Globus pallidus (tissue), 1 donor: ENCODE data around the gene ADAM33.

Experiments
- DNase-seq: peaks from one replicate; pipeline ENCODE4 v3.0.0-alpha.2; 2015; ENCODE audit warnings: low spot score

The ADAM33 gene

DNA sequence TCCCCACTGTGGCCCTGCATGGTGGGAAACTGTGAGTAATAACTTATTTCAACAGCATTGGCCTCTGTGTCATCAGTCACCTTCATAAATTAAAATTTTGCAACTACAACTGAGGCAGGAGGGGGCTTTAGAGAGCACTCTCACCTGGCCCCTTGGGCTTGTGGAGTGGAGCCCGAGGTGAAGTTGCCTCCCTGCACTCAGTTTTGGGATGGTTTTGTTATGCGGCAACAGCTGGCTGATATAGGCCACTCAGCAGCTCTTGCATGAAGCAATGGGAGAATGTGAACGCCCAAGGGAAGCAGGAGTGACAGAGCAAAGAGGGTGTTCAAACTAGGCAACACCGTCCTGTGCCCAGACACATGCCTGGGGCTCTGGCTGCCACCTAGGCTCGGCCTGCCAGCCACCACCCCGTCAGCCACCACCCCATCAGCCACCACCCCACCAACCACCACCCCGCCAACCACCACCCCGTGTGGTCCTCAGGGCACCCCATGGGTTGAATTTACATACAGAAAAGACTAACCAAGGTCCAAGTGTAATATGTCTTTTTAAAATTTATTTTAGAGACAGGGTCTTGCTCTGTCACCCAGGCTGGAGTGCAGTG is 14.3 kb downstream of the ADAM33 start:
- DNase-seq = no peak

DNA sequence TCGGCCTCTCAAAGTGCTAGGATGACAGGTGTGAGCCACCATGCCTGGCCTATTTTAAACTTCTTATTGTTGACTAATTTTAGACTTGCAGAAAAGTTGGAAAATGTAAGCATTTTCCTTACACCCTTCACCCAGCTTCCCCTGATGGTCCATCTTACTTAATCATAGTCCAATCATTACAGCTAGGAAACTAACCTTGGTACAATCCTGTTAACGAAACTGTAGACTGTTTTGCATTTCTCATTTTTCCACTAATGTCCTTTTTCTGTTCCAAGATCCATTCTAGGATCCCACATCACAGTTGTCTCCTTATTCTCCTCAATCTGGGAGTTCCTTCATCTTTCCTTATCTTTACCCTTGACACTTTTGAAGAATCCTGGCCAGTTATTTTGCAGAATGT is 18.0 kb downstream of the ADAM33 start:
- no peak for DNase-seq

DNA sequence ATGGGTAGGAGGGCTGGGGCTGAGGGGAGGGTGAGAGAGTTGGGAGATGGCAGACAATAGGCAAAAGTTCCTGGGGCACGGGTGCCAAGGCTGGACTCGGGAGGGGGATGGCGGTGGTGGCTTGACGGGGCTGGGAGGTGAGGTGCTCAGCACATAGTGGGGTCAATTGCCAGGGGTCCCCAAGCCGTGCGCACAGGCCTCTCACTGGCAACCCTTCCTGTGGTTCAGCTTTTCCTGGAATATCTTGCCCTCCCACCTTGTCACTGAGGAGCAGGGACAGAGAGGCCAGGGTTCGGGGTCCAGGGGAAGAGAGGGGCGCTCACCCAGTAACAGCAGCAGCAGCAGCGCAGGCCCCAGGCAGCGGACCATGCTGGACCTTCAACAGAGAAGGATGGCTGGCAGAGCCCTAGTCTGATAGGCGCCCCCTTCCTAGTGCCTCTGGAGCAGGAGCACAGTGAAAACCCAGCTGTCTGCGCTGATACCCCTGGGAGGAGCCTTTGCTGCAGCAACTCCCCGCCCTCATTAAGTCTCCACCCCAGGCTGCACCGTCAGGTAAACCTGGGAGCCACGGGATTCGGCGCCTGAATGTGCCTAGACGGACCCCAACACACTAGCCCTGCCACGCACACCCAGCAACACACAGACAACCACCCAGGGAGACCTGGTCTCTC is 18.6 kb downstream of the ADAM33 start, which contains the start of gene GFRA4:
Gene GFRA4 (minus strand): TSS at position 369 of the 671 bp plus-strand sequence. CDS start 0 bp downstream, at position 369.
- DNase-seq = no peak

DNA sequence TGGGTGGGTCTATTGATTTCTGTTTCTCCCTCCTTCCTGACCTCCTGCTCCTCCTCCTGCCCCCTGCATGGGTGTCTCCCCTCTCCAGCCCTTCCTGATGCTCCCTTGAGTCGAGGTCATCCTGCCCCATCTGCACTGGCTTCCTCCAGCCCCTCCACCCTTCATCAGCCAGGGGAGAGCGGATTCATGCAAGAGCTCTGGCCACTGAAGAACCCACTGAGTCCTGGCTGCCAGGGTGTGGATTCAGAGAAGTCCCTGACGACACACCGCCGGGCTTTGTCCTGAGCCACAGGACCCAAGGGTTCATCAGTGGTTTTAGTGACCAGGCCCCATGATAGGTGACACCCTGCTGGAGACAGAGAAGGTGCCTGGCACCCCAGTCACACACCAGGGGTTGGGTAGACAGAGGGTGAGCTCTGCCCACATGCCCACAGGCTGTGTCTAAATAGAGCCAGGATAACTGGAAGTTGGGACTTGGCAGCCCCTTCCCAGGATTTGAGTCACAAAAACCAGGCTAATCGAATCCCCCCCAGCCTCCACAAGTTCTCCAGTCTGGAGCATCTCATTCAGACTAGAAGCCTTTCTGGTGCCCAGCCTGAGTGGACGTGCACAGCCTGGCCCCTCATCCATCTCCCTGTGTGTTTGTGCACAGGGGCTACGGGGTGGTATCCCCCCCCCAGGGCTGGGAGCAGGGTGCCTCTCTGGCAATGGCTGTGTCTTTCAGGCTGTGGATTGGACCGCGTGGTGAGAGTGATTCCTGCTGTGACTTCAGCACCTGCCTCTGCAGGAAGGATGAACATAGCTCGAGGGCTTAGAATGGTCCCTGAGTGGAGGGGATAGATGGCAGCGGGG is 19.8 kb downstream of the ADAM33 start:
- no peak for DNase-seq

DNA sequence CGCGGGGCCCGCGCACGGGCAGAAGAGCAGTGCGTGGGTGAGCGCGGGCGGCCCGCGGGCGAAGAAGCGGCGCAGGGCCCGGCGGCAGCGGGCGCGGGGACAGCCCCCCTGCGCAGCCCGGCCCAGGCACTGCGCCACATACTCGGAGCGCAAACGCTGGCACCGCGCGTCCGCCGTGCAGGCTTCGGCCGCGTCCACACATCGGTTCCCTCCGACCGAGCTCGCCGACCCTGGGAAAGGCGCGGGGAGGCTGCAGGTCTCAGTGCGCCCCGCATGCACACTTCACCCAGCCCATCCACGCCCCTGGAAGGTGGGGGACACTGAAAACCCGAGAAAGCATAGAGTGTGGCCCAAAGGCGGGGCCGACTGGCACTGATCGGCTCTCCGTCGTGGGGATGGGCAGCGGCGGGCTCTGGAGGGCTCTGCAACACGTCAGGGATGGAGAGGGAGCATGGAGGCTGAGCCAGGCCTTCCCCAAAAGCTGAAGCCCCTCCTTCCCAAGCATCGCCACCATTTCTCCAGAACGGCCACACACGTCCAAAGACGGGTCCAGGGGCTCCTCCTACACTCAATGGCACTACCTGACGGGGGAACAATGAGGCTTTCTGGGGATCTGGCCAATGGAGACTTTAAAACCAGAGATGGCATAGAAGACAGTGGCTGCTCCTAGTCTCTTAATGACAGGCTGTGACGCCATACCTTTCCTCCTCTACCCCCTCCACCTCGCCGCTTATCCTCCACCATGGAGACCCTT is 20.6 kb downstream of the ADAM33 start:
- DNase-seq = no peak

DNA sequence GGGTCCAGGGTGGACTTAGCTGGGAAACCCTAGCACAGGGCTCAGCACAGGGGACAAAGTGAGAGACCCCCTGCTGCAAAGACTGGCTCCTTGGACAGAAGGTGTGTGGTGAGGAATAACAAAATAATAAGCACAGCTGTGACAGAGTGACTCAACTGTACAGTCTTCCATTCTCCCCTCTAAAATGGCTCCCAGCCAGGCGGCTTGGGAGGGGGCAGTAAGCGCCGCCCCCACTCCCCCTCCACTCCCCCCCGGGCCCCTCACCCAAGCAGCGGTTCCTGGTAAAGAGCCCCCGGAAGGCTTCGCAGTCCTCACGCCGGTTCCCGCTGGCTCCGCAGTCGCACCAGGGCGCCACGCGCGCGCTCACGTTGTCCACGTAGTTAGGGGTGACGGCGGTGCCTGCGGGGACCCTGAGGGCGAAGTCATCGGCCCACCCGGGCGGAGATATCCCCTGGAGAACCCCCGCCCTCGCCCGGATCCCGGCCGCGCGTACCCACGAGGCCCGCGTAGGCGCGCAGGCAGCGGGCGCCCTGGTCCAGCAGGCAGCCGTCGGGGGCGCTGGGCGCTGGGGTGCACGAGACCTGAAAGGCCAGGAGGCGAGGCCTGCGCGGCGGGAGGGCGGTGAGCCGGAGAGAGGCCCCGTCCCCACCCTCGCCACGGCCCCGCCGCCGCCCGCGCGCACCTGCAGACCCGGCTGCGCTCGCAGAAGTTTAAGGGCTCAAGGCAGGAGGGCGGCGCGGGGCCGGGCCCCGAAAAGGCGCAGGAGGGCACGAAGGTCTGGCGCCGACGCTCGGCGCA is 21.3 kb downstream of the ADAM33 start:
- DNase-seq = no peak

DNA sequence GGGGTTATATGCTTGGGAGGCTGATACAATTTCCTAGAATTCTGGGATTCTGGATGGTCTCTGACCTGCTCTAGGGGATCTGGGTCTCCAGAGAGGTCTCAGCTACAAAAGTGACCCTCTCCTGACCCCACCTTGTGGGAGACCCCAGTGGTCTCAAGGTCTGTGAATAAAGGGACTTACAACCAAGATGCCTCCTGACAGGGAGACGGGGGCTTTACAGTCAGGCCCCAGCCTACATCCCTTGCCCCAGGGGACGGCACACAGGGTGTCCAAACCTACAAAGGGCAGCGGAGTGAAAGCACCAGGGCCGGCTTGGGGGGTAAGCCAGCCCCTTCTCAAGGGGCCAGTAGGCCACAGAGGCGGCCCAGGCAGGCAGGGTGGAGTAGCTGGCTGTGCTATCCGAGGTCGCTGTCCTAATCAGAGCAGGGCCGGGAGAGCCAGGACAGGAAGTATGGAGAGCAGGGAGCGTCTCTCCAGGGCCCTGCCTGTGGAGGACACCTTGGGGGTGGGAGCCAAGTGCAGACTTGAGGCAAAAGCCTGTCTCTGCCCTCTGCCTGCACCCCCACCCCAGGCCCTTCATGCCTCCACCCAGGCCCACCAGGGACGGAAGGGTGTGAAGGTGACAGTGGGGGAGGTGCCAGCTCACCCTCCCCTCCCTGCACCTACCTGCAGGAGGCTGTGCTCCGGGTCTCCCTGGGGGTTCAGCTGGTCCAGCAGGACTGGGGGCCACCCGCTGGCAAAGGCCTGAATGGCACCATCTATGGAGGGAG is 22.1 kb downstream of the ADAM33 start:
- DNase-seq = no peak

DNA sequence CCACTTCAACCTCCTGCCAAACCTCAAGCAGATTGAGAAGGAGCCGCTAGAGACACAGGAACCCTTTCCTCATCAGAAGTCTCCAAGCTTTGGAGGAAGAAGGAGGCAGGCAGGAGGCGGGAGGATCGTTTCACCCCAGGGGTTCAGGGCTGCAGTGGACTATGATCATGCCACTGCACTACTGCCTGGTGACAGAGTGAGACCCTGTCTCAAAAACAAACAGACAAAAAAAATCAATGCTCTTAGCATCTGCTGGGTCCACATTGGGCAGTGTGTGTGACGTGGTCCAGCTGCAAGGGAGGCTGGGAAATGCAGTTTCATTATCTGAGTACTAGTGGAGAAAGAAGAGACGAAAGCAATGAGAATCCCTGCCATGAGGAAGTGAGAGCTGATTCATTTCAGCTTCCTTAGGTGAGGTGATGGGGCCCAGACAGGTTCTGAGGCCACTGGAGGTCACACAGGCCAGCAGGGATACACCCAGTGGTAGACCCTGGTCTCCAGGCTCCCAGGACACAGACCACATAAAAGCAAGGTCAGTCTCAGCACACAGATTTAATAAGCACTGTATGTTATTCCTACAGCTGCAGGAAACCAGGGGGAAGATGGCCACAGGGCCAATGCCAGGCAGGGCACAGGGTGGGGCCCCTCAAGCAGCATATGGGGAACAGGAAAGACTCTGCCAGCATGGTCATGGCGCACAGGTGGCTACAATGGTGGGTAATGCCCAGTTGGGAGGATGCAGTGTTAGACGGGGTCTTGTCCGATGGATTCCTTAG is 22.9 kb downstream of the ADAM33 start:
- no peak for DNase-seq

DNA sequence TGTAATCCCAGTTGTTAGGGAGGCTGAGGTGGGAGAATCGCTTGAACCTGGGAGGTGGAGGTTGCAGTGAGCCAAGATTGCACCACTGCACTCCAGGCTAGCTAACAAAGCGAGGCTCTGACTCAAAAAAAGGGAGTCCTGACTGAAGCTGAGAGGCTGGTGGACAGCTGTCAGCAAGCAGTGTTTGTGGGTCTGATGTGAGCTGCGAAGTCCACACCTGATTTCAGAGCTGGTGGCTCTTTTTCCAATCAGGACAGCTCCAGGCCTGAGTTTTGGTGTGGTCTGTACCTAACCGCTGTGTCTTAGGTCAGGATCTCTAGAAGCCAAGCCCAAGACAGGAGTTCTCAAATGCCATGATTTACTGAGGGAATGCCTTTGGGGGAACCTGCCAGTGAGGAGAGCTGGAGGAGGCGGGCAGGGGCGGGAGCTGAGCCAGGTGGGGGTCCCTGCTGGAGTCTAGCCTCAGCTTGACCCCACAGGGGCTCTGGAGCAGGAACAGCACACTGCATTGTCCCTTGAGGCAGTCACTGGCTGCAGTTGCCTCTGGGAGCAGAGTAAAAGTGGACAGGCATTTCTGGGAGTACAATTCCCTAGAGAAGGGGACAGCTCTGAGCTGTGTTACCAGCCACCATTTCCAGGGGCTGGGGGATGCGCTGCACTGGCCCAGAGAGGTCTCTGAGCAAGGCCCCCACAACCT is 23.6 kb downstream of the ADAM33 start:
- no peak for DNase-seq

DNA sequence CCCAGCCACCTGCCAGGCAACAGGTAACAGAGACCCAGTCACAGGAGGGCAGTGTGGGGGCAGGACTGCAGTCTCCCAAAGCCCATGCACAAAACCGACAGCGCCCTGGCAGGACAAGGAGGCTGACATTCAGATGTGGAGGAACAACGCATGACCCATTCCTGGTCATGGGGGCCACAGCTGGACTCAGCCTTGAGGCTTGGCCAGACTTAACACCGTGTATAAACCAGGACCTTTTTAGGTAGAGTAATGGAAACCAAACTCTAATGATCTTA is 26.7 kb downstream of the ADAM33 start:
- DNase-seq = no peak

DNA sequence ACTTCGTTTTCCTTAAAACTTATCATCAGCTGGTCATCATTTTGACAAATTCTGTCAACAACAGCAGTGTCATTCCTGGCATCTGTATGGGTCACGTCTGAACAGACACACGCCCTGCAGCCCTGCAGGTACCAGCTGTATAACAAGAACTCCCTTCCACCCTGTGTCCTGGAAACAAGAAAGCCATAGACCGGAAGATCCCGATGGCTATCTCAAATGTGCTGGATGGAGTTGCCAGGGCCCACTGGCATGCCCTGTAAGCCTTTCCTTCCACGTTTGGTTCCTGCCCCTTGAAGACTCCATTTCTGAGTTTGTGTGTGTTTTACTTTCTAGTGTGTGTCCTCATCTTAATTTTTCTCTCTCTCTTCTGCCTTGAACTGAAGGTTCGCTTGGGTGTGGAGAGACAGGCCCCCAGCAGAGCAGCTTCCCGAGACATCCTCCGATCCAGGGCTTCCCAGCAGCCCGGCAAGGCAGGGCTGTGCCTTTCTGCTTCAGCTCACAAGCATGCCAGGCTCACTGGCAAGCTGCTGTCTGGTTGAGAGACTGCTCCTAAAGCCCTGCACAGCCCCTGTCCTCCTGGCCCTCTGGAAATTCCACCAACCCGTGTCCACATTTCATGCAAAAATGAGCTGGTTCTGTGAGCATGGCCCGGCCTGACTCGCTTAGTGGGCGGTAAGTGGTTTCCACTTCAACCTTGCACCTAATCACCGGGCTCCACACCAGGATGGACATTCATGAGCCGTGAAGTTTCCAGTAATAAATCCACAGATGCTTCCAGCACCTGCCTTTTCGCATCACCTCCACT is 27.3 kb downstream of the ADAM33 start:
- no peak for DNase-seq

DNA sequence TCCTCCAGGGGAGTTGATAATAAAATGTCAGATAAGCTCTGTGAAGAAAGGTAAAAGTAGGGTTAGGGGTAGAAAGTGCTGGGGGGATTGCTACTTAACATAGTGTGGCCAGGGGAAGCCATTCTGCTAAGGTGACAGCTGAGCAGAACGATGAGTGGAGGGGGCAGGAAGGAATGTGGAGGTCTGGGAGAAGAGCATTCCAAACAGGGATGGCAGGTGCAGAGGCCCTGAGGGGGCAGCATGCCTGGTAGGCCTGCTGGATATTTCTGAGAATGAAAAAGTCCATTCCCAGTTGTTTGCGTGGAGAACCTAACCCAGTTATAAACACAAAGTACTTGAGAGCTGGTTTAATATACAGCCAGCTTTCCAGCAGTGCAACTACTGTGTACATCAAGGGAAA is 27.9 kb downstream of the ADAM33 start:
- no peak for DNase-seq

DNA sequence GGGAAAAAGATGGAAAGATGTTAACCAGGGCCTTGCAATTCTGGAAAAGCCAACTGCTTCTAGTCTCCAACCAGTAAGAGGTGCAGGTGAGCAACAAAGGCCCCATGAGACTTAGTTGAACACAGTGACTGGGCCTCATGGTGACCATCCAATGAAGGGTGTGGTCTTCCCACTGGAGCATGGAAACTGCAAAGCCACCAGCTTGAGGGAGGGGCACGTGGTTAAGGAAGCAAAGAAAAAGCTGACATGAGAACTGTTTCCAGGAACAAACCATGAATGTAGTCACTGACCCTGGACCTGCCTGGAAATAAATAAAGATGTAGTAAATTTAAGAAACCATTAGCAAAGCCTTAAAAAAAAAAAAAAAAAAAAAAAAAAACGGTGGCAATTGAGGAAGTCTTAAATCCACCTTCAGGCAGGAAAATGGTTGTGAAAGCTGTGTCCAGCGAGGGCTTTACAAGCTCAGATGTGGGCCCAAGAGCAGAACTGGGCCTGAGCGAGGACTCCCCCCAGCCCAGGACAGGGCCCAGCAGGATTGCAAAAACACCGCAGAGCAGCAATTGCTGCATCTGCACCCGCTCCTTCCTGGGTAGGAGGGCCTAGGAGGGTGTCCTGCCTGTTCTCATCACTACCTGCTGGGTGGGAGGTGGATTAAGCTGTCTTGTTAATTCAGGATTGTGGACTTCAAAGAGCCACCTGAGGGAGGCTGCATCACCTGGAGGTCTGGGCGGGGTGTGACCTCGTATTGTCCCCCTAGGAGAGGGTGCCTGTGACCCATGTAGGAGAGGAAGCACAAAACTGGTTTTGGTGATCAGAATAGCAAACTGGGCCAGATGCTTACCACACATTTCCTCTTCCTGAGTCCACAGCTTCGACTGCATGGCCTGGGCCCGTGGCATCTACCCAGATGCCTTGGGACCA is 28.9 kb downstream of the ADAM33 start:
- no peak for DNase-seq

DNA sequence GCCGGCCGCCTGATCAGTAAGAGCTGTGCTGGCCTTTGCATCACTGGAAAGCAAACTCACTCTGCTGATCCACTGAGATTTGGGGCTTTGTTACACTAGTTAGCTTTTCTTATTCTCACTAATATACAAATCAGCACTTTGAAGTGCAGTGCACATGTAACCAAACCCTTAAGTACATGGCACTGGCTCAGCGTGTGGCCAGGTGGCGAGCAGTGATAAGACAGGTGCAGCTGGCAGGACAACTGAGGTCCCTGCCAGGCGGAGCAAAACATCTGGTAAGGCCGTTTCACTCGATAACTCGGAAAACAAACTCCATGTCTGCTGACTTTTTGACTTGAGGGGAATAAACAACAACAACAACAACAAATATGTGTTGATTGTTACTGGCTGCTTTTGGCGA is 29.6 kb downstream of the ADAM33 start:
- no peak for DNase-seq

DNA sequence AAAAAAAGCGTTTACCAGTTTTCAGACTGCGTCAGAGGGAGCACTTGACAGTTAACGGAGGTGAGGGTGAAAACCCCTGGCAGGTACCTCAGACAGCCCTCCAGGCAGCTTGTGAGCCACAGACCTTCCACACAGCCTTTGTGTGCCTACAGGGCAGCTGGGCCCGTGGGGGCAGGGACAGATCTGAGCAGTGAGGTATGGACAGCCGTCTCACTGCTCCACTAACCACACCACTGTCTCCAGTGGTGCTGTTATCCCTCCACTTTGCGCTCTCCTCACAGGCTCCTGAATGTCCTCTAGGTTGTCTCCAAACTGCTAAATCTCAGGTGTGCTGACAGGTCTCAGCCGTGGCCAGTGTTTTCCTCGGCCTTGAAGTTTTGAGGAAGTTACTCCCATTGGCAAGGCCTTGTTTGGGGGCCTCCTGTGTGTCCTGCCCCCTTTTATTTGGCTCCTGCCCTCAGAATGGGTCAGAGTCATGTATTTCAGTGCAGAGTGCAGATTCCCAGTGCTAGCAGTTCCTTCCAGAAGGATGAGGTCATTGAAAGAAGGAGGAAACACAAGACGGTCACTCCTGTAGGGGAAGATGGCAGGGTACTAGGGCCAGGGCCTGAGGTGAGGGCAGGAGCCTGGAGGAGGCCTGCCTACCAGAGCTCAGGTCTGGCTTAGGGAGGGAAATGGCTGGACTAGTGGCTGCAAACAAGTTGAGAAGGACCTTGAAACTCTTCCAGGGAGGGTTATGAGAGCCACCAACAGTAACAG is 30.4 kb downstream of the ADAM33 start:
- no peak for DNase-seq

DNA sequence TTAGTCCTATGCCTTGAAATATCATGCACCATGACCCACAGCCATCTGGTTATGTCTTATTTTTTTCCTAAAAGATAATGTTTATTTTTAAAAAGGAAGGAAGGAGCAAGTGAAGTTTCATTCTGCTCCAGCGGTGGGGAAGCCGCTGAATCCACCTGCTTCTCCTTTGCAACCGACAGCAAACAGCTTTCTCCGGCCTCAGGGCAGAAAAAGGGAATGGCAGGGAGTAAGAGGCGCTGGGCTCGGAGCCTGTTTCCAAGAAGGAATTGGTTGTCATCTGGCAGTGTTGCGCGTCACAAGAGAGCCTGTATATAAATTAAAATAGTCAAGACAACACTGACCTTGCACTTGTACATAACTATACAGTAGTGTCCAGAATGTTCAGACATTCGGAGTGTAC is 32.9 kb downstream of the ADAM33 start:
- no peak for DNase-seq

DNA sequence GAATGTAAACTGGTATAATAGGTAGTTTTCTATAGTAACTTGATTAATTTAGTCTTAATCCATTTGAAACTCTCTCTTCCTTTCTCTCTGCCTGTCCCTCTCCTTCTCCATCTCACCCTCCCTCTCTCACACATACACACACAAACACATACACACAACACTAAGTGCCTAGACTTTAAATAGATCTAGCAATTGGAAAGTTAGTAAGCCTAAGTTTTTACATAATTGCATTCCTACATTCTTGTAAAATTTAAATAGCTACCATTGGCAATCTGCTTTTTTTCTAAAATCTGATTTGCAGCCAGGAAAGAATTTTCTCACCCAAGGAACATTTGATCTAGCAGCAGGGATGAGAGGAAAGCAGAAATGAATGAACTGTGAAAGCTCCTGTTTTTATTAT is 34.3 kb downstream of the ADAM33 start:
- no peak for DNase-seq
